ENCODE data around the gene LAMA2. TPM values are rescaled to one million over a fixed set of nuclear protein-coding genes. Genes with fewer than 3 reads are reported as not detected.
"Not testable (repeated sequence)": the region's sequence is repeated elsewhere in the genome, so short reads cannot be mapped to it uniquely, and the experiment has no call there.

LAMA2 gene
- total RNA-seq, 1 donor from 2014 or later, result 1.9 TPM

GRCh38 chr6:129150507-129150906 is 267.6 kb downstream of the LAMA2 start:
- Mint-ChIP-seq H3K27me3 (ENCODE audit: low read depth) (peaks cover 5% of the 10 kb centered on the region), H3K4me3 (ENCODE audit: unreplicated experiment) (no peak overlapping the region), H3K27ac (ENCODE audit: unreplicated experiment) (no peak overlapping the region), H3K9me3 (ENCODE audit: low read depth) (no peaks in the 10 kb centered on the region), H3K36me3 (ENCODE audit: low read depth) (no peaks in the 10 kb centered on the region), H3K4me1 (ENCODE audit: low read depth) (no peaks in the 10 kb centered on the region)
- no peak for TF ChIP-seq CTCF (IDR thresholded peaks at IDR 0.05)
- DNase-seq (ENCODE audit: low spot score), result no peak

GRCh38 chr6:129153257-129153656 is 270.3 kb downstream of the LAMA2 start:
- Mint-ChIP-seq H3K4me3 (ENCODE audit: unreplicated experiment) (no peak overlapping the region), H3K36me3 (ENCODE audit: low read depth) (no peaks in the 10 kb centered on the region), H3K9me3 (ENCODE audit: low read depth) (peaks cover 2% of the 10 kb centered on the region), H3K27me3 (ENCODE audit: low read depth) (peaks cover 5% of the 10 kb centered on the region), H3K27ac (ENCODE audit: unreplicated experiment) (no peak overlapping the region), H3K4me1 (ENCODE audit: low read depth) (no peaks in the 10 kb centered on the region)
- TF ChIP-seq CTCF (IDR thresholded peaks at IDR 0.05), result no peak
- no peak for DNase-seq (ENCODE audit: low spot score)

GRCh38 chr6:129159242-129159641 is 276.3 kb downstream of the LAMA2 start:
- not testable (repeated sequence) for H3K27me3 Mint-ChIP-seq (ENCODE audit: low read depth); H3K4me3 Mint-ChIP-seq (ENCODE audit: unreplicated experiment)

GRCh38 chr6:129162605-129163004 is 279.7 kb downstream of the LAMA2 start:
- peaks cover 6% of the 10 kb centered on the region for H3K9me3 Mint-ChIP-seq (ENCODE audit: low read depth)

More at GRCh38 chr6:129159242-129159641, 276.3 kb downstream of the LAMA2 start:
- not testable (repeated sequence) for H3K27ac Mint-ChIP-seq (ENCODE audit: unreplicated experiment); H3K36me3 Mint-ChIP-seq (ENCODE audit: low read depth); H3K4me1 Mint-ChIP-seq (ENCODE audit: low read depth); DNase-seq (ENCODE audit: low spot score); H3K9me3 Mint-ChIP-seq (ENCODE audit: low read depth)

GRCh38 chr6:129163551-129163950 is 280.6 kb downstream of the LAMA2 start:
- DNase-seq (ENCODE audit: low spot score), result no peak
- H3K4me3 Mint-ChIP-seq (ENCODE audit: unreplicated experiment), result no peak overlapping the region
- H3K9me3 Mint-ChIP-seq (ENCODE audit: low read depth), result peaks cover 5% of the 10 kb centered on the region
- no peak overlapping the region for H3K27ac Mint-ChIP-seq (ENCODE audit: unreplicated experiment)
- no peak for TF ChIP-seq CTCF (IDR thresholded peaks at IDR 0.05)
- no peaks in the 10 kb centered on the region for H3K36me3 Mint-ChIP-seq (ENCODE audit: low read depth)
- no peaks in the 10 kb centered on the region for H3K27me3 Mint-ChIP-seq (ENCODE audit: low read depth)
- no peaks in the 10 kb centered on the region for H3K4me1 Mint-ChIP-seq (ENCODE audit: low read depth)

More at GRCh38 chr6:129162605-129163004, 279.7 kb downstream of the LAMA2 start:
- no peaks in the 10 kb centered on the region for H3K36me3 Mint-ChIP-seq (ENCODE audit: low read depth)
- H3K4me1 Mint-ChIP-seq (ENCODE audit: low read depth), result no peaks in the 10 kb centered on the region
- no peaks in the 10 kb centered on the region for H3K27me3 Mint-ChIP-seq (ENCODE audit: low read depth)
- TF ChIP-seq CTCF (IDR thresholded peaks at IDR 0.05), result no peak
- no peak for DNase-seq (ENCODE audit: low spot score)
- H3K27ac Mint-ChIP-seq (ENCODE audit: unreplicated experiment), result no peak overlapping the region
- H3K4me3 Mint-ChIP-seq (ENCODE audit: unreplicated experiment), result no peak overlapping the region

GRCh38 chr6:129164032-129164431 is 281.1 kb downstream of the LAMA2 start:
- no peaks in the 10 kb centered on the region for H3K36me3 Mint-ChIP-seq (ENCODE audit: low read depth)
- no peaks in the 10 kb centered on the region for H3K4me1 Mint-ChIP-seq (ENCODE audit: low read depth)
- no peak overlapping the region for H3K27ac Mint-ChIP-seq (ENCODE audit: unreplicated experiment)
- DNase-seq (ENCODE audit: low spot score), result no peak
- no peaks in the 10 kb centered on the region for H3K27me3 Mint-ChIP-seq (ENCODE audit: low read depth)
- H3K4me3 Mint-ChIP-seq (ENCODE audit: unreplicated experiment), result no peak overlapping the region
- no peak for TF ChIP-seq CTCF (IDR thresholded peaks at IDR 0.05)
- peaks cover 5% of the 10 kb centered on the region for H3K9me3 Mint-ChIP-seq (ENCODE audit: low read depth)

- not testable (repeated sequence) for H3K4me1 Mint-ChIP-seq (ENCODE audit: low read depth); DNase-seq (ENCODE audit: low spot score); H3K27me3 Mint-ChIP-seq (ENCODE audit: low read depth); H3K36me3 Mint-ChIP-seq (ENCODE audit: low read depth); H3K27ac Mint-ChIP-seq (ENCODE audit: unreplicated experiment); H3K9me3 Mint-ChIP-seq (ENCODE audit: low read depth)
- peak overlapping the region; percentile 69 for H3K4me3 Mint-ChIP-seq (ENCODE audit: unreplicated experiment)
These were observed 289.5 kb downstream of the LAMA2 start for GRCh38 chr6:129172279-129172995.

Data from chondrocyte (in vitro differentiated cells).